Measurements from ENCODE around the gene TNRC6A. TPM values are rescaled to one million over a fixed set of nuclear protein-coding genes. Genes with fewer than 3 reads are reported as not detected.

Gene TNRC6A
- total RNA-seq, 6 experiments from 2014 or later: 17.0 to 38.4 (median 23.1) TPM

DNA sequence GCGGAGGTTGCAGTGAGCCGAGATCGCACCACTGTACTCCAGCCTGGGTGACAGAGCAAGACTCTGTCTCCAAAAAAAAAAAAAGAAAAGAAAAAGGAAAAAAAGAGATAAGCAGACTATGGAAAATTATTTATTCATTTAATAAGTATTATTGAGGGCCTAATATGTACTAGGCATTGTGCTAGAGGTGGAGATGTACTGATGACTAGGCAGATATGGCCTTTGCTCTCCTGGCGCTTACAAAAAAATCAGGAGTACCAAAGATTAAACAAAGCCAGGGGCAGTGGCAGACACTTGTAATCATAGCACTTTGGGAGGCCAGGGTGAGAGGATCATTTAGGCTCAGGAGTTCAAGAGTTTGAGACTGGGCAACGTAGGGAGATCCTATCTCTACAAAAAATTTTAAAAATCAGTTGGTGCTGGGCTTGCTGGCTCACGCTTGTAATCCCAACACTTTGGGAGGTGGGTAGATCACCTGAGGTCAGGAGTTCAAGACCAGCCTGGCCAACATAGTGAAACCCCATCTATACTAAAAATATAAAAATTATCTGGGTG is 10.4 kb upstream of the TNRC6A start:
- no peaks in the 10 kb centered on the region for H3K4me1 ChIP-seq
- no peak for ATAC-seq
- TF ChIP-seq POLR2A (IDR thresholded peaks at IDR 0.05) (no peak), CTCF (IDR thresholded peaks at IDR 0.05) (no peak)
- 89% methylated on average over 2 of the region's 6 CpGs for WGBS (ENCODE audit: insufficient coverage, low coverage, low lambda C conversion rate, missing lambda C conversion rate)
- H3K4me3 ChIP-seq: no peak overlapping the region
- H3K9me3 ChIP-seq: no peaks in the 10 kb centered on the region
- no peak overlapping the region for H3K27ac ChIP-seq
- intact Hi-C loops (cut with DNase I): no loop called here
- no peaks in the 10 kb centered on the region for H3K36me3 ChIP-seq
- H3K27me3 ChIP-seq: no peaks in the 10 kb centered on the region
- no peak for DNase-seq

DNA sequence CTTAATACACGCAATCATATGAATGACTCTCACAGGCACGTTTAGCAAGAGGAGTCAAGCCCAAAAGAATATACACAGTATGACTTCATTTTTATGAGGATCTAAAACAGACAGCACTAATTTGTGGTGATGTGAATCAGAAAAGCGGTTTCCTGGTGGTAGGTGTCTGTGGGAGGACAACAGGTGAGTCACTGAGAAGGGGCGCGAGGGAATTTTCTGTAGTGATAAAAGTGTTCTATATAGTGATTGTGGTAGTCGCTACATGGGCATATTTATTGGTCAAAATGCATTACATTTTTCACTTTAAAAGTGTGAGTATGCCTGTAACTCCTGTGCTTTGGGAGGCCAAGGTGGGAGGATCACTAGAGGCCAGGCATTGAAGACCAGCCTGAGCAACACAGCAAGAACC is 7.6 kb upstream of the TNRC6A start:
- H3K4me1 ChIP-seq: no peaks in the 10 kb centered on the region
- DNase-seq (no peak), ATAC-seq (no peak)
- WGBS (ENCODE audit: insufficient coverage, low coverage, low lambda C conversion rate, missing lambda C conversion rate): 87% methylated on average over 6 of the region's 6 CpGs
- H3K27ac ChIP-seq: no peak overlapping the region
- H3K9me3 ChIP-seq: no peaks in the 10 kb centered on the region
- H3K27me3 ChIP-seq: no peaks in the 10 kb centered on the region
- H3K4me3 ChIP-seq: no peak overlapping the region
- intact Hi-C loops (cut with DNase I): no loop called here
- H3K36me3 ChIP-seq: no peaks in the 10 kb centered on the region
- TF ChIP-seq POLR2A (IDR thresholded peaks at IDR 0.05): no peak
- no peak for TF ChIP-seq CTCF (IDR thresholded peaks at IDR 0.05)

GRCh38 chr16:24723663-24724062 is 5.8 kb upstream of the TNRC6A start:
- H3K4me3 ChIP-seq: no peak overlapping the region
- no peaks in the 10 kb centered on the region for H3K4me1 ChIP-seq
- H3K36me3 ChIP-seq: no peaks in the 10 kb centered on the region
- DNase-seq: no peak
- H3K27ac ChIP-seq: no peak overlapping the region
- TF ChIP-seq POLR2A (IDR thresholded peaks at IDR 0.05): no peak
- no peak for TF ChIP-seq CTCF (IDR thresholded peaks at IDR 0.05)
- H3K27me3 ChIP-seq: no peaks in the 10 kb centered on the region
- ATAC-seq: no peak
- H3K9me3 ChIP-seq: no peaks in the 10 kb centered on the region
- intact Hi-C loops (cut with DNase I): no loop called here

DNA sequence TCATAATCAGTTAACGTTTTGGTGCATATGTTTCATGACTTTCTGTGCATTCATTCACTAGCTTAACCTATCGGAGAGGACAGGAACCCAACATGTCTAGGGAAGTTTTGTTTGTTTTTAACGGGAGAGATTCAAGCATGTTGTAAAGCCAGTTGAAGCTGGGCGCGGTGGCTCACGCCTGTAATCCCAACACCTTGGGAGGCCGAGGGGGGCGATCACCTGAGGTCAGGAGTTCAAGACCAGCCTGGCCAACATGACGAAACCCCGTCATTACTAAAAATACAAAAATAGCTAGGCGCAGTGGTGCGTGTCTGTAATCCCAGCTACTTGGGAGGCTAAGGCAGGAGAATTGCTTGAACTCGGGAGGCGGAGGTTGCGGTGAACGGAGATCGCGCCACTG is 1.4 kb upstream of the TNRC6A start:
- H3K27ac ChIP-seq: no peak overlapping the region
- ATAC-seq (no peak), DNase-seq (no peak)
- peaks cover 0 to 16% (median 5%) of the 10 kb centered on the region in 4 donors for H3K4me1 ChIP-seq
- intact Hi-C loops (cut with DNase I): no loop called here
- TF ChIP-seq CTCF (IDR thresholded peaks at IDR 0.05): no peak
- TF ChIP-seq POLR2A (IDR thresholded peaks at IDR 0.05): no peak
- H3K36me3 ChIP-seq: peaks cover 0 to 6% (median 0%) of the 10 kb centered on the region in 4 donors
- H3K4me3 ChIP-seq: no peak overlapping the region
- H3K9me3 ChIP-seq: no peaks in the 10 kb centered on the region
- 85% methylated on average over 10 of the region's 18 CpGs for WGBS (ENCODE audit: insufficient coverage, low coverage, low lambda C conversion rate, missing lambda C conversion rate)
- no peaks in the 10 kb centered on the region for H3K27me3 ChIP-seq

DNA sequence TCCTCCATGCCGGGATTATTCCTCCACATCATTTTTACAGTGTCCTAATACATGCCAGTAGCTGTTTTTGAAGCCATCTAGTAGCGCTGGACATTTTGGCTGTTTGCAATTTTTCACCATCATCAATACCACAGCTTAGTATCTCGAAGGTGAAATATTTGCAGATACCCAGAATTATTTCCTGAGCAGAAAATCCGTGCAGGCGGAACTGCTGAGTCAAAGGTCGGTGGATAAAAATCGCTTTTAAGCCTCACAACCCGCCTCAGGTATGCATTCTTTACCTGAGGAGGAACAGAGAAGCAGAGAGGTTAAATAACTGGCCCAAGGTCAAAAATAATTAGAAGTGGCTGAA is 584 bp upstream of the TNRC6A start:
- intact Hi-C loops (cut with DNase I): no loop called here
- peaks cover 0 to 9% (median 4%) of the 10 kb centered on the region in 4 donors for H3K36me3 ChIP-seq
- no peaks in the 10 kb centered on the region for H3K9me3 ChIP-seq
- ATAC-seq (peak in 3 of 4 donors; percentile 1 to 2 (median 2)), DNase-seq (no peak)
- H3K27me3 ChIP-seq: no peaks in the 10 kb centered on the region
- peaks cover 0 to 24% (median 7%) of the 10 kb centered on the region in 4 donors for H3K4me1 ChIP-seq
- H3K4me3 ChIP-seq: peak overlapping the region; percentile 66 to 95 (median 94)
- H3K27ac ChIP-seq: peak overlapping the region; percentile 89 to 92 (median 92)
- 6% methylated on average over 8 of the region's 8 CpGs for WGBS (ENCODE audit: insufficient coverage, low coverage, low lambda C conversion rate, missing lambda C conversion rate)
- no peak for TF ChIP-seq CTCF (IDR thresholded peaks at IDR 0.05)

Data from right lobe of liver (tissue), 6 donors.